ENCODE data around the gene KLF5. TPM values are rescaled to one million over a fixed set of nuclear protein-coding genes. Genes with fewer than 3 reads are reported as not detected.

Gene KLF5
- total and polyA plus RNA-seq, 10 of the 15 experiments (the other 5 are each of a cell fraction or from before 2014, with no cell fraction given): 0.43 to 5.2 (median 1.0) TPM

DNA sequence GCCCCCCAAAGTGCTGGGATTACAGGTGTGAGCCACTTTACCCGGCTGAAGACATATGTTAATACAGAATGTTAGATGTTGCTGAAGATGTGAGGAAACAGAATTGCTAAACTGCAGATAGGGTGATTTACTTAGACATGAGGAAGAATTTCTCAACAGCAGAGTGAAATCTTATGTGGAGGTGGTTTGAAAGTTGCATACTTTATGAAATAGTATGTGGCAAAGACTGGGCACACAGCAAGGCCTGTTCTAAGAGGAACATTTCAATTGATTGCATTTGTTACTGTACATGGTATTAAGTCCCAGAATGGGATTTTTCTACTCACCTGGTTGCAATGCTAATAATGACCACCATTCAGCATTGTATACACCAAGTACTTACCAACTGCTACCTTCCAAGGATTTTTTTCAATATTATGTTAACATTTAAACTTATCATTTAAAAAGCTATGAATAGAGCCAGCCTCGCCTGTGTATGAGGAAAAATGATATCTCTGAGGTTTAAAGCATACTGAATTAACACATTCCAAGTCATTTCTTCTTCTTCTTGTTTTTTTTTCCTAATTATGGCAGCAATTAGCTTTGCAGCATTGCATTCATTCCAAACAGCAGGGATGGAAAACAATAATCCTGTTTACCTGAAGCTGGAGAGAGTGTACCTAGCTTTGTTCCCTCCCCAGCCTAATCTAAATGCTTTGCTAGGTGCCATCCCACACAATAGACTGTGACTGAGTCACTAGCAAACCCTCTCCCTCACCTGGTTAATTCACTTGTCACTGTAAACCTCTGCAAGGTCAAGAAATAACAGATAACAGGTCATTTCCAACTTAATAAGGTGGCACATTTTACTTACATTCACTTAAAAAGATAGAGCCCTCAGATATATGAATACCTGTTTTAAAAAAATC, 19.4 kb upstream of the KLF5 start:
- CTCF ChIA-PET: interaction anchor here (0.6 kb wide), 1 partner anchor 9 kb away, joined by 5 read pairs; no protein-coding TSS in a partner anchor
- no peak for DNase-seq (ENCODE audit: low read depth, low spot score)
- POLR2A ChIA-PET: no interaction called here
- no peak for ATAC-seq
- Histone ChIP-seq H3K4me2 (ENCODE audit: control insufficient read depth, insufficient read depth) (no peak overlapping the region), H2AFZ (ENCODE audit: control insufficient read depth, low read depth, low read length) (no peak overlapping the region), H3K9me3 (replicated peaks; ENCODE audit: control insufficient read depth, insufficient read depth, low read length) (no peaks in the 10 kb centered on the region), H3K4me1 (ENCODE audit: control insufficient read depth, insufficient read depth, low read length) (no peaks in the 10 kb centered on the region), H3K9ac (ENCODE audit: control insufficient read depth, insufficient read depth, low read length) (no peak overlapping the region), H3K27me3 (replicated peaks in 1 of 2; ENCODE audit: control insufficient read depth in 2 of 2, insufficient read depth in 2 of 2, low read length in 1 of 2) (no peaks in the 10 kb centered on the region), H3K36me3 (ENCODE audit: control insufficient read depth in 2 of 2, insufficient read depth in 2 of 2, low read length in 1 of 2) (no peaks in the 10 kb centered on the region), H3K79me2 (ENCODE audit: control insufficient read depth, insufficient read depth, low read length) (no peaks in the 10 kb centered on the region), H3K4me3 (no peak overlapping the region), H4K20me1 (ENCODE audit: control insufficient read depth, insufficient read depth) (no peaks in the 10 kb centered on the region), H3K27ac (ENCODE audit: control insufficient read depth, insufficient read depth) (no peak overlapping the region)
- TF ChIP-seq HCFC1 (IDR thresholded peaks at IDR 0.05; ENCODE audit: low read length): no peak
- TF ChIP-seq PRDM15 (CRISPR knock-in tag; IDR thresholded peaks at IDR 0.05): no peak
- TF ChIP-seq, protein P1, sequence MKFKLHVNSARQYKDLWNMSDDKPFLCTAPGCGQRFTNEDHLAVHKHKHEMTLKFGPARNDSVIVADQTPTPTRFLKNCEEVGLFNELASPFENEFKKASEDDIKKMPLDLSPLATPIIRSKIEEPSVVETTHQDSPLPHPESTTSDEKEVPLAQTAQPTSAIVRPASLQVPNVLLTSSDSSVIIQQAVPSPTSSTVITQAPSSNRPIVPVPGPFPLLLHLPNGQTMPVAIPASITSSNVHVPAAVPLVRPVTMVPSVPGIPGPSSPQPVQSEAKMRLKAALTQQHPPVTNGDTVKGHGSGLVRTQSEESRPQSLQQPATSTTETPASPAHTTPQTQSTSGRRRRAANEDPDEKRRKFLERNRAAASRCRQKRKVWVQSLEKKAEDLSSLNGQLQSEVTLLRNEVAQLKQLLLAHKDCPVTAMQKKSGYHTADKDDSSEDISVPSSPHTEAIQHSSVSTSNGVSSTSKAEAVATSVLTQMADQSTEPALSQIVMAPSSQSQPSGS (IDR thresholded peaks at IDR 0.05; ENCODE audit: low read length): no peak
- WGBS (ENCODE audit: insufficient coverage, insufficient replicate concordance, low lambda C conversion rate, missing lambda C conversion rate): 15% methylated on average over 2 of the region's 2 CpGs
- BruUV-seq (replicated peaks): no TSS peak
- no peak for FAIRE-seq
- in situ Hi-C loops (cut with MboI) (no loop called here), intact Hi-C loops (cut with micrococcal nuclease; ENCODE audit: unreplicated experiment) (no loop called here)
- RAD21 ChIA-PET (ENCODE audit: unreplicated experiment): no interaction called here
- SMC1A ChIA-PET (ENCODE audit: uncharacterized antibody, unreplicated experiment): interaction anchor here (1.5 kb wide), 1 partner anchor 22 kb away, joined by 3 read pairs; no protein-coding TSS in a partner anchor

Measured in GM12878 (cell line).